Testis (tissue), 2 donors: ENCODE measurements around the gene FBXL17.

Source experiments
- POLR2A ChIP-seq: fragments of 450-650 bp; IDR thresholded peaks from one replicate; pipeline ENCODE4 v1.6.1; 2017; ENCODE audit warnings: antibody characterized with exemption, mild to moderate bottlenecking, moderate library complexity
- TF ChIP-seq, protein P1 (sequence below), 3 experiments: fragments of 450-650 bp in 2 of 3; fragments of 200-600 bp in 1 of 3; sonication (generic) in 1 of 3; IDR thresholded peaks; one replicate each; pipeline ENCODE4 v1.5.1; 2016 to 2019; ENCODE audit warnings: antibody characterized with exemption in 3 of 3, mild to moderate bottlenecking in 2 of 3, moderate library complexity in 1 of 3

DNA sequence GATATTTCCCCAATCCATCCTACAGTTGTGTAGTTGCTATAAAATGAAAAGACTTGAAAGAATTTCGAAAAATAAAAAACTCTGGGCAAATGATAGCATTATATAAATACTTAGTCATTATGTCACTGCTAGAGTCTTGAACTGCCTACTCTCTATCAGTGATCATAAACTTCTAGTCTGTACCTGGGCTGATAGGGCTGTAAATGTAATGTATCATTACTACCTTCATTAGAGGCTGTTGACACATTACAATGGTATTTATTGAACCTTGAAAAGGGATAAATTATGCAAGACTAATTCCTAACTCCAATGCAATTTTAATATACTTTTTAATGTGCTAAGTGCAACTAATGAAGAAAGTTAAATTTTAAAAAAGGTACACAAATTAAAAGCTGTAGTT is 497.0 kb downstream of the FBXL17 start:
- no peak for TF ChIP-seq POLR2A
- TF ChIP-seq, protein P1, sequence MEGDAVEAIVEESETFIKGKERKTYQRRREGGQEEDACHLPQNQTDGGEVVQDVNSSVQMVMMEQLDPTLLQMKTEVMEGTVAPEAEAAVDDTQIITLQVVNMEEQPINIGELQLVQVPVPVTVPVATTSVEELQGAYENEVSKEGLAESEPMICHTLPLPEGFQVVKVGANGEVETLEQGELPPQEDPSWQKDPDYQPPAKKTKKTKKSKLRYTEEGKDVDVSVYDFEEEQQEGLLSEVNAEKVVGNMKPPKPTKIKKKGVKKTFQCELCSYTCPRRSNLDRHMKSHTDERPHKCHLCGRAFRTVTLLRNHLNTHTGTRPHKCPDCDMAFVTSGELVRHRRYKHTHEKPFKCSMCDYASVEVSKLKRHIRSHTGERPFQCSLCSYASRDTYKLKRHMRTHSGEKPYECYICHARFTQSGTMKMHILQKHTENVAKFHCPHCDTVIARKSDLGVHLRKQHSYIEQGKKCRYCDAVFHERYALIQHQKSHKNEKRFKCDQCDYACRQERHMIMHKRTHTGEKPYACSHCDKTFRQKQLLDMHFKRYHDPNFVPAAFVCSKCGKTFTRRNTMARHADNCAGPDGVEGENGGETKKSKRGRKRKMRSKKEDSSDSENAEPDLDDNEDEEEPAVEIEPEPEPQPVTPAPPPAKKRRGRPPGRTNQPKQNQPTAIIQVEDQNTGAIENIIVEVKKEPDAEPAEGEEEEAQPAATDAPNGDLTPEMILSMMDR (IDR thresholded peaks at IDR 0.05) = no peak
